NB4 (cell line): ENCODE results near the gene BARX2.

Experiments
- CTCF ChIP-seq: IDR thresholded peaks from one replicate; pipeline ENCODE4 v1.5.1; 2012; ENCODE audit warnings: low read depth, low read length
- MAX ChIP-seq: IDR thresholded peaks from 2 replicates; pipeline ENCODE4 v1.6.1; 2011; ENCODE audit warnings: low read depth, low read length
- MYC ChIP-seq: IDR thresholded peaks from 2 replicates; pipeline ENCODE4 v1.6.1; 2011; ENCODE audit warnings: low read depth, low read length
- POLR2A ChIP-seq: IDR thresholded peaks from 2 replicates; pipeline ENCODE4 v1.6.1; 2011; ENCODE audit warnings: mild to moderate bottlenecking; ENCODE audit not compliant: insufficient read length; ENCODE audit errors: extremely low read depth

- TF ChIP-seq CTCF (no peak), POLR2A (no peak), MAX (no peak), MYC (no peak)
Measured at GRCh38 chr11:129333873-129334272, 41.8 kb upstream of the BARX2 start.
